Upper lobe of left lung (tissue), 6 donors: ENCODE measurements around the gene PRIM2. TPM values are rescaled to one million over a fixed set of nuclear protein-coding genes. Genes with fewer than 3 reads are reported as not detected.
"Not testable (repeated sequence)": the region's sequence is repeated elsewhere in the genome, so short reads cannot be mapped to it uniquely, and the experiment has no call there.

Experiments
- ATAC-seq, 2 donors: fragments of 200-7000 bp; cut with Tn5 transposase; one replicate each; pipeline ENCODE4 v1.9.1; 2022; ENCODE audit warnings: mild to moderate bottlenecking in 2 of 2, moderate library complexity in 2 of 2; ENCODE audit not compliant: low FRiP score in 2 of 2
- DNase-seq, 2 donors: peaks; one replicate each; pipeline ENCODE4 v3.0.0-alpha.2; 2019 to 2020
- H3K27ac ChIP-seq, 4 donors: fragments of 200-600 bp; sonication (generic); one replicate each; pipeline ENCODE4 v1.5.1; 2016 to 2019
- H3K27me3 ChIP-seq, 4 donors: fragments of 200-600 bp; sonication (generic); one replicate each; pipeline ENCODE4 v1.5.1; 2017 to 2019
- H3K36me3 ChIP-seq, 4 donors: fragments of 200-600 bp; sonication (generic); one replicate each; pipeline ENCODE4 v1.5.1; 2016 to 2019
- H3K4me1 ChIP-seq, 4 donors: fragments of 200-600 bp; sonication (generic); one replicate each; pipeline ENCODE4 v1.5.1; 2018 to 2019
- H3K4me3 ChIP-seq, 4 donors: fragments of 200-600 bp; sonication (generic); one replicate each; pipeline ENCODE4 v1.5.1; 2017 to 2019; ENCODE audit warnings: mild to moderate bottlenecking in 2 of 4, moderate library complexity in 1 of 4
- H3K9me3 ChIP-seq, 4 donors: fragments of 200-600 bp; sonication (generic); one replicate each; pipeline ENCODE4 v1.5.1; 2018 to 2019
- CTCF ChIP-seq, 6 experiments: fragments of 450-650 bp in 4 of 6; fragments of 200-600 bp in 2 of 6; sonication (generic) in 2 of 6; IDR thresholded peaks; one replicate each; pipeline ENCODE4 v1.5.1; 2016 to 2019; ENCODE audit warnings: antibody characterized with exemption in 6 of 6
- EP300 ChIP-seq, 4 donors: sonication (generic); formaldehyde crosslinking; IDR thresholded peaks; one replicate each; pipeline ENCODE4 v1.5.1; 2017; ENCODE audit warnings: antibody characterized with exemption in 4 of 4, control low read depth in 2 of 4
- POLR2A ChIP-seq, 4 donors: fragments of 450-650 bp; IDR thresholded peaks; one replicate each; pipeline ENCODE4 v1.5.1; 2016 to 2017; ENCODE audit warnings: antibody characterized with exemption in 4 of 4, mild to moderate bottlenecking in 2 of 4
- POLR2AphosphoS5 ChIP-seq, 2 donors: sonication (generic); formaldehyde crosslinking; IDR thresholded peaks; one replicate each; pipeline ENCODE4 v1.5.1; 2017; ENCODE audit warnings: antibody characterized with exemption in 2 of 2
- WGBS, 2 donors: methylation state at CpG; one replicate each; pipeline ENCODE4 v1.1.5; 2017 to 2018; 5-methylcytosine and 5-hydroxymethylcytosine counted together
- total RNA-seq, 6 donors: library from RNA; depleted of rRNA in 4 of 6; stranded (reverse); fragments of >200 nt in 4 of 6; gene quantifications; one replicate each; pipeline versions ENCODE4 v1.1.0 to v1.2.1, GENCODE V29; 2016 to 2021
- donor health status: DM: no; HTN: no; CAD: no; lungs with moderate emphysema.
- donor health status: DM: no; HTN: yes; CAD: no; lungs with severe emphysema.

The PRIM2 gene
- total RNA-seq, 6 donors from 2014 or later = 5.2 to 13.5 (median 7.3) TPM

- Histone ChIP-seq H3K36me3 (no peaks in the 10 kb centered on the region), H3K27ac (peak overlapping the region in 2 of 4 donors; percentile 7 to 40), H3K9me3 (no peaks in the 10 kb centered on the region), H3K4me3 (no peak overlapping the region), H3K4me1 (peaks cover 0 to 17% (median 7%) of the 10 kb centered on the region in 4 donors), H3K27me3 (no peaks in the 10 kb centered on the region)
- TF ChIP-seq POLR2AphosphoS5 (IDR thresholded peaks at IDR 0.05) = no peak
- TF ChIP-seq EP300 (IDR thresholded peaks at IDR 0.05) = no peak
- TF ChIP-seq CTCF (IDR thresholded peaks at IDR 0.05) = no peak
- no peak for TF ChIP-seq POLR2A (IDR thresholded peaks at IDR 0.05)
- peak in 1 of 2 donors; percentile 86 for ATAC-seq
- DNase-seq = no peak
- WGBS, 2 donors = 90 to 95% methylated on average over 1 of the region's 1 CpG
Observed at GRCh38 chr6:57303931-57304681, 13.3 kb upstream of the PRIM2 start.

- no peaks in the 10 kb centered on the region for H3K9me3 ChIP-seq
- H3K4me3 ChIP-seq = no peak overlapping the region
- 49 to 67% methylated on average over 3 of the region's 3 CpGs for WGBS, 2 donors
- peaks cover 0 to 17% (median 7%) of the 10 kb centered on the region in 4 donors for H3K4me1 ChIP-seq
- TF ChIP-seq EP300 (IDR thresholded peaks at IDR 0.05) = no peak
- TF ChIP-seq POLR2AphosphoS5 (IDR thresholded peaks at IDR 0.05) = no peak
- no peak for TF ChIP-seq POLR2A (IDR thresholded peaks at IDR 0.05)
- no peak for TF ChIP-seq CTCF (IDR thresholded peaks at IDR 0.05)
- peak in 1 of 2 donors; percentile 82 for ATAC-seq
- no peak overlapping the region for H3K27ac ChIP-seq
- H3K36me3 ChIP-seq = no peaks in the 10 kb centered on the region
- no peaks in the 10 kb centered on the region for H3K27me3 ChIP-seq
- no peak for DNase-seq
Observed at GRCh38 chr6:57305107-57305506, 12.3 kb upstream of the PRIM2 start.

GRCh38 chr6:57305761-57306160 is 11.7 kb upstream of the PRIM2 start:
- H3K27me3 ChIP-seq = no peaks in the 10 kb centered on the region
- no peaks in the 10 kb centered on the region for H3K9me3 ChIP-seq
- 74 to 84% methylated on average over 2 of the region's 2 CpGs for WGBS, 2 donors
- no peak overlapping the region for H3K4me3 ChIP-seq
- no peak for DNase-seq
- no peak overlapping the region for H3K27ac ChIP-seq
- ATAC-seq = peak in 1 of 2 donors; percentile 63
- peaks cover 0 to 17% (median 7%) of the 10 kb centered on the region in 4 donors for H3K4me1 ChIP-seq
- TF ChIP-seq EP300 (IDR thresholded peaks at IDR 0.05) = no peak
- TF ChIP-seq CTCF (IDR thresholded peaks at IDR 0.05) = no peak
- no peak for TF ChIP-seq POLR2AphosphoS5 (IDR thresholded peaks at IDR 0.05)
- no peak for TF ChIP-seq POLR2A (IDR thresholded peaks at IDR 0.05)
- H3K36me3 ChIP-seq = no peaks in the 10 kb centered on the region

GRCh38 chr6:57306273-57306672 is 11.2 kb upstream of the PRIM2 start:
- TF ChIP-seq CTCF (IDR thresholded peaks at IDR 0.05) (no peak), POLR2AphosphoS5 (IDR thresholded peaks at IDR 0.05) (no peak), POLR2A (IDR thresholded peaks at IDR 0.05) (no peak), EP300 (IDR thresholded peaks at IDR 0.05) (no peak)
- Histone ChIP-seq H3K4me1 (peaks cover 0 to 17% (median 7%) of the 10 kb centered on the region in 4 donors), H3K4me3 (no peak overlapping the region), H3K27me3 (no peaks in the 10 kb centered on the region), H3K36me3 (no peaks in the 10 kb centered on the region), H3K27ac (no peak overlapping the region), H3K9me3 (no peaks in the 10 kb centered on the region)
- DNase-seq = no peak
- 72 to 77% methylated on average over 5 of the region's 5 CpGs for WGBS, 2 donors
- ATAC-seq = no peak

- ATAC-seq = no peak
- DNase-seq = no peak
- Histone ChIP-seq H3K4me3 (no peak overlapping the region), H3K9me3 (no peaks in the 10 kb centered on the region), H3K36me3 (no peaks in the 10 kb centered on the region), H3K27ac (no peak overlapping the region), H3K4me1 (peaks cover 0 to 4% (median 1%) of the 10 kb centered on the region in 4 donors), H3K27me3 (no peaks in the 10 kb centered on the region)
- TF ChIP-seq EP300 (IDR thresholded peaks at IDR 0.05) (no peak), POLR2AphosphoS5 (IDR thresholded peaks at IDR 0.05) (no peak), POLR2A (IDR thresholded peaks at IDR 0.05) (no peak)
- 97% methylated on average over 1 of the region's 1 CpG for whole genome bisulfite sequencing, 2 donors
Observed at GRCh38 chr6:57307850-57308249, 9.6 kb upstream of the PRIM2 start.

- not testable (repeated sequence) for DNase-seq, H3K4me1 ChIP-seq, H3K27me3 ChIP-seq, H3K9me3 ChIP-seq, H3K4me3 ChIP-seq, H3K36me3 ChIP-seq, H3K27ac ChIP-seq, ATAC-seq
- 89 to 91% methylated on average over 3 of the region's 3 CpGs for WGBS, 2 donors
Observed at GRCh38 chr6:57308755-57309154, 8.7 kb upstream of the PRIM2 start.

GRCh38 chr6:57310095-57310816 is 7.2 kb upstream of the PRIM2 start:
- not testable (repeated sequence) for H3K4me3 ChIP-seq, H3K9me3 ChIP-seq, H3K36me3 ChIP-seq, ATAC-seq, DNase-seq, H3K27ac ChIP-seq, H3K4me1 ChIP-seq, H3K27me3 ChIP-seq
- WGBS, 2 donors = 87 to 89% methylated on average over 11 to 15 of the region's 21 CpGs
